Breast epithelium (tissue), 3 donors: ENCODE results near the gene MAP4.

Experiments
- CTCF ChIP-seq, 3 donors: fragments of 450-650 bp; IDR thresholded peaks; one replicate each; pipeline ENCODE4 v1.5.1; 2016 to 2017; ENCODE audit warnings: antibody characterized with exemption in 3 of 3, mild to moderate bottlenecking in 3 of 3, moderate library complexity in 3 of 3
- POLR2AphosphoS5 ChIP-seq, 3 donors: sonication (generic); formaldehyde crosslinking; IDR thresholded peaks; one replicate each; pipeline ENCODE4 v1.6.1; 2017; ENCODE audit warnings: antibody characterized with exemption in 3 of 3

- no peak for TF ChIP-seq POLR2AphosphoS5 (IDR thresholded peaks at IDR 0.05)
- no peak for TF ChIP-seq CTCF (IDR thresholded peaks at IDR 0.05)
These were observed 161.9 kb downstream of the MAP4 start for GRCh38 chr3:47854267-47854666.
